Erythroblast (primary cell): ENCODE measurements around the gene INSRR.

Experiments used
- GATA1 ChIP-seq: IDR thresholded peaks from 2 replicates; pipeline ENCODE4 v1.6.1; 2011; ENCODE audit warnings: low read depth, mild to moderate bottlenecking, control low read depth, low read length, moderate library complexity
- POLR2A ChIP-seq: IDR thresholded peaks from 2 replicates; pipeline ENCODE4 v1.6.1; 2011; ENCODE audit warnings: mild to moderate bottlenecking, low read length

DNA sequence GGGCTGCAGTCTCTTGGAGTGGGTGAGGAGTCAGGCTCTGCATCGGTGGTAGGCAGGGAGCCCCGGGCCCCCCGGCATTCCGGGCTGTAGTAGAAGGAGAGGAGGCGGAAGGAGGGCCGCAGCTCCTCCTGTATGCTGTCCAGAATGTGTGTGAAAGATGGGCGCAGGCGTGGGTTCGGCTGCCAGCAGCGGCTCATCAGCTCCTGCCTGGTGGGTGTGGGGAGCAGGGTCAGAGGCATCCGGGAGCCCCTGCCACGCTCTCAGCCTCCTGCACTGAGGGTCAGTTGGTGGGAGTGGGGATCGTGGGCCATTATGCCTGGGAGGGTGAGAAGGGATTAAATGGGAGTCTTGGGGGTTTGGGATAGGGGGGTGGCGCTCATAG is 18.0 kb downstream of the INSRR start:
- TF ChIP-seq POLR2A, result no peak
- no peak for TF ChIP-seq GATA1
